Measurements from ENCODE around the gene GCLC.
"Not testable (repeated sequence)": the region's sequence is repeated elsewhere in the genome, so short reads cannot be mapped to it uniquely, and the experiment has no call there.

Gene GCLC

DNA sequence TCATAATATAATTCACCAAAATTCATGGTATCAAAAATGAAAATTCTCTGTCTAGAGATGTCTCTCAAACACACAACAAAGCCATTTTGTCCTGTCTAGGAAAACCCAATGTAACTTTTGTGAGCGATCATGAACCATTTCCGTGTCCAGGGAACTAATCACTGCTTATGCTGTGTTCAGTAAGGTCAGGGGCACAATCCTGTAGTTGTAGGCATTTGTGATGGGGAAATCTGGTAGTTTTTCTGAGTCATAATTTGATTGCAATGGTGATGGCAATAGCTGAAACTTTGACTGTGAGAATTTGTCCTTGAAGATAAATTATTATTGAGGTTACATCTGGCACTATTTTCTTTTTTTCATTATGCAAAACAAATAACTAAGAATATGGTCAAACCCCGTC is 21.0 kb upstream of the GCLC start:
- H2AFZ ChIP-seq, result no peak overlapping the region
- no peaks in the 10 kb centered on the region for H3K36me3 ChIP-seq (ENCODE audit: control insufficient read depth, insufficient read depth, low read length)
- H3K4me1 ChIP-seq, result no peaks in the 10 kb centered on the region
- no peaks in the 10 kb centered on the region for H3K27me3 ChIP-seq (ENCODE audit: control insufficient read depth, insufficient read depth, low read length)
- H3K9me3 ChIP-seq (ENCODE audit: control insufficient read depth, low read length), result no peaks in the 10 kb centered on the region
- no peak overlapping the region for H3K4me3 ChIP-seq (ENCODE audit: low read depth, low read length)
- H3K4me2 ChIP-seq (ENCODE audit: low read length), result no peak overlapping the region
- no peaks in the 10 kb centered on the region for H3K79me2 ChIP-seq
- H3K9ac ChIP-seq, result no peak overlapping the region
- TF ChIP-seq, protein P1, sequence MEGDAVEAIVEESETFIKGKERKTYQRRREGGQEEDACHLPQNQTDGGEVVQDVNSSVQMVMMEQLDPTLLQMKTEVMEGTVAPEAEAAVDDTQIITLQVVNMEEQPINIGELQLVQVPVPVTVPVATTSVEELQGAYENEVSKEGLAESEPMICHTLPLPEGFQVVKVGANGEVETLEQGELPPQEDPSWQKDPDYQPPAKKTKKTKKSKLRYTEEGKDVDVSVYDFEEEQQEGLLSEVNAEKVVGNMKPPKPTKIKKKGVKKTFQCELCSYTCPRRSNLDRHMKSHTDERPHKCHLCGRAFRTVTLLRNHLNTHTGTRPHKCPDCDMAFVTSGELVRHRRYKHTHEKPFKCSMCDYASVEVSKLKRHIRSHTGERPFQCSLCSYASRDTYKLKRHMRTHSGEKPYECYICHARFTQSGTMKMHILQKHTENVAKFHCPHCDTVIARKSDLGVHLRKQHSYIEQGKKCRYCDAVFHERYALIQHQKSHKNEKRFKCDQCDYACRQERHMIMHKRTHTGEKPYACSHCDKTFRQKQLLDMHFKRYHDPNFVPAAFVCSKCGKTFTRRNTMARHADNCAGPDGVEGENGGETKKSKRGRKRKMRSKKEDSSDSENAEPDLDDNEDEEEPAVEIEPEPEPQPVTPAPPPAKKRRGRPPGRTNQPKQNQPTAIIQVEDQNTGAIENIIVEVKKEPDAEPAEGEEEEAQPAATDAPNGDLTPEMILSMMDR (IDR thresholded peaks at IDR 0.05), result no peak
- H3K27ac ChIP-seq, result no peak overlapping the region

DNA sequence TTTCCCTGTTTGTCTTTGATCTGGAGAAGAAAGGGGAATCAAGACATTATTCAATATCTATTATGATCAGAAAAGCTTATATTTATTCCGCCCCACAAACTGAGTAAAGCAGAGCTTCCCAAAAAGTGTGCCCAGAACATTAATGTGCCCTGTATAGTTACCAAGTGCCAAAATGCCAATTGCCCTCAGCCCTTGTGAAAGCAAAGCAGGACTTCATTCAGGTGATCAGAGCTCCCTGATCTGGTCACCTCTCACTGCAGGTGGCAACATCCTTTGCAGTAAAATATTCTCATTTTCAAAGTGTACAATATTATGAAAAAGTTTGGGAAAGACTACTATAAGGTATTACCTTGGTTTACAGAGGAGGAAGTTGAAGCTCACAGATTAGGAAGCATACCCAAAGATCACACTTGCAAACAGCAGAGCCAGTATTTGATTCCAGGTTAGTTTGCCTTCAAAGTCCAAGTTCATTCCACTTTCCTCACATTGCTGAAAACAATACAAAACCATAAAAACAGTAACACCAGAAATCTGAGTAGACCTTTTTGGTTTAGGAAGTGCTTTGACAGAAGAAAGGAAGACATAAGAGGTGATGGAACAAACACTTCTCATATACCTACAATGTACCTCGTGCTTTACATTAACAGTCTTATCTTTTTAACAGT is 19.6 kb upstream of the GCLC start:
- H3K27me3 ChIP-seq (ENCODE audit: control insufficient read depth, insufficient read depth, low read length), result no peaks in the 10 kb centered on the region
- no peak overlapping the region for H3K4me2 ChIP-seq (ENCODE audit: low read length)
- no peak overlapping the region for H3K27ac ChIP-seq
- TF ChIP-seq, protein P1 (IDR thresholded peaks at IDR 0.05), result no peak
- H3K9me3 ChIP-seq (ENCODE audit: control insufficient read depth, low read length), result no peaks in the 10 kb centered on the region
- no peak overlapping the region for H3K9ac ChIP-seq
- H3K4me1 ChIP-seq, result no peaks in the 10 kb centered on the region
- H3K4me3 ChIP-seq (ENCODE audit: low read depth, low read length), result no peak overlapping the region
- H3K79me2 ChIP-seq, result no peaks in the 10 kb centered on the region
- H2AFZ ChIP-seq, result no peak overlapping the region
- no peaks in the 10 kb centered on the region for H3K36me3 ChIP-seq (ENCODE audit: control insufficient read depth, insufficient read depth, low read length)

DNA sequence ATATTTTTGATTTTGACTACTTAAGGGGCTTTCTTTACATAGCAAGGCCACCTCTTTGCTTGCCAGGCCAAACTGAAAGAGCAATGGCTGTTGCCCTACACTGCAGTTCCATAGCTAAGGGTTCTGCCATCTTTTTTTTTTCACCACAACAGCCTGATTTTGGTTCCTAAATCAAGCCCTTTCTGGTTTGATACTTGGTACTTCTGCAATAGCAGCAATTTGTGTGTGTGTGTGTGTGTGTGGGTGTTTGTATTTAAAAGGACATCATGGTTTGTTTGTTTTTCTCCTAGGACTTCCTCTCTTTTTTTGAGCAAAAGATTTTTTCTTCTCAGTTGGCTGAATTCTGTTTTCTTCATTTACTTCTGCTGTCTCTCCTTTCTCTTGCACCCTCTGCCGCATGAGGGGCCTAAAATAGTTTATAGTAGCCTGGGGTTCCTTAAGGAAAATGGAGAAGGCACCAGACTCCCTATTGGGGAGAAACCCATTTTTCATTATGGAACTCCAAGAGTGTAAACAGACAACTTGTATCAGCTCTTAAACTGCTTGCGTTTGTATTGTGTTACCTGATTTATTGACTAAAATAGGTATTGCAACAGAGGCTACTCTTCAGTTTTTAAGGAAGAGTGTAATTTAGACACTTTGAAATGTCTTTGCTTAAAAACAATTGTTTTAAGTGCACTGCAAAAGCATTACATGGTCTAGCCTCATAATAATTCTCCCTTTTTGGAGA is 12.2 kb upstream of the GCLC start:
- Histone ChIP-seq H2AFZ (no peak overlapping the region), H3K4me1 (no peaks in the 10 kb centered on the region), H3K9me3 (ENCODE audit: control insufficient read depth, low read length) (no peaks in the 10 kb centered on the region), H3K36me3 (ENCODE audit: control insufficient read depth, insufficient read depth, low read length) (no peaks in the 10 kb centered on the region), H3K9ac (no peak overlapping the region), H3K4me3 (ENCODE audit: low read depth, low read length) (no peak overlapping the region), H3K27me3 (ENCODE audit: control insufficient read depth, insufficient read depth, low read length) (no peaks in the 10 kb centered on the region), H3K27ac (no peak overlapping the region), H3K79me2 (no peaks in the 10 kb centered on the region), H3K4me2 (ENCODE audit: low read length) (no peak overlapping the region)
- TF ChIP-seq, protein P1 (IDR thresholded peaks at IDR 0.05), result no peak

DNA sequence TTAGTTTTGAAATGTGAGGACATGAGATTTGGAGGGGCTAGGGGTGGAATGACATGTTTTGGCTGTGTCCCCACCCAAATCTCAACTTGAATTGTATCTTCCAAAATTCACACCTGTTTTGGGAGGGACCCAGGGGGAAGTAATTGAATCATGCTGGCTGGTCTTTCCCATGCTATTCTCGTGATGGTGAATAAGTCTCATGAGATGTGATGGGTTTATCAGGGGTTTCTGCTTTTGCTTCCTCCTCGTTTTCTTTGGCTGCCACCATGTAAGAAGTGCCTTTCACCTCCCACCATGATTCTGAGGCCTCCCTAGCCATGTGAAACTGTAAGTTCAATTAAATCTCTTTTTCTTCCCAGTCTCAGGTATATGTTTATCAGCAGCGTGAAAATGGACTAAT is 8.7 kb upstream of the GCLC start:
- not testable (repeated sequence) for H2AFZ ChIP-seq; H3K4me2 ChIP-seq (ENCODE audit: low read length); H3K27ac ChIP-seq; H3K27me3 ChIP-seq (ENCODE audit: control insufficient read depth, insufficient read depth, low read length); H3K79me2 ChIP-seq; H3K36me3 ChIP-seq (ENCODE audit: control insufficient read depth, insufficient read depth, low read length); H3K4me1 ChIP-seq; H3K4me3 ChIP-seq (ENCODE audit: low read depth, low read length); H3K9me3 ChIP-seq (ENCODE audit: control insufficient read depth, low read length); H3K9ac ChIP-seq

DNA sequence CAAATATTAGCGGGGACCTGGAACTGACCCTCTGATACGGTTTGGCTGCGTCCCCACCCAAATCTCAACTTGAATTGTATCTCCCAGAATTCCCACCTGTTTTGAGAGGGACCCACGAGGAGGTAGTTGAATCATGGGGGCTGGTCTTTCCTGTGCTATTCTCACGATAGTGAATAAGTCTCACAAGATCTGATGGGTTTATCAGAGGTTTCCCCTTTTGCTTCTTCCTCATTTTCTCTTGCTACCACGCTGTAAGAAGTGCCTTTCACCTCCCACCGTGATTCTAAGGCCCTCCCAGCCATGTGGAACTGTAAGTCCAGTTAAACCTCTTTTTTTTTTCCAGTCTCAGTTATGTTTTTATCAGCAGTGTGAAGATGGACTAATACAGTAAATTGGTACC is 6.8 kb upstream of the GCLC start:
- not testable (repeated sequence) for H3K27me3 ChIP-seq (ENCODE audit: control insufficient read depth, insufficient read depth, low read length); H3K36me3 ChIP-seq (ENCODE audit: control insufficient read depth, insufficient read depth, low read length); H3K9me3 ChIP-seq (ENCODE audit: control insufficient read depth, low read length); H3K4me2 ChIP-seq (ENCODE audit: low read length); H3K79me2 ChIP-seq; H2AFZ ChIP-seq; H3K9ac ChIP-seq; H3K4me1 ChIP-seq; H3K4me3 ChIP-seq (ENCODE audit: low read depth, low read length); H3K27ac ChIP-seq
